Lower leg skin (tissue), 3 donors: ENCODE results near the gene CACNA1H.

Experiments
- POLR2A ChIP-seq, 2 donors: fragments of 450-650 bp; IDR thresholded peaks; one replicate each; pipeline ENCODE4 v1.6.1; 2016 to 2017; ENCODE audit warnings: antibody characterized with exemption in 2 of 2, mild to moderate bottlenecking in 1 of 2, moderate library complexity in 1 of 2
- TF ChIP-seq, protein P1 (sequence below), 3 donors: fragments of 450-650 bp; IDR thresholded peaks; one replicate each; pipeline ENCODE4 v1.5.1; 2016; ENCODE audit warnings: antibody characterized with exemption in 3 of 3, mild to moderate bottlenecking in 3 of 3, moderate library complexity in 2 of 3

DNA sequence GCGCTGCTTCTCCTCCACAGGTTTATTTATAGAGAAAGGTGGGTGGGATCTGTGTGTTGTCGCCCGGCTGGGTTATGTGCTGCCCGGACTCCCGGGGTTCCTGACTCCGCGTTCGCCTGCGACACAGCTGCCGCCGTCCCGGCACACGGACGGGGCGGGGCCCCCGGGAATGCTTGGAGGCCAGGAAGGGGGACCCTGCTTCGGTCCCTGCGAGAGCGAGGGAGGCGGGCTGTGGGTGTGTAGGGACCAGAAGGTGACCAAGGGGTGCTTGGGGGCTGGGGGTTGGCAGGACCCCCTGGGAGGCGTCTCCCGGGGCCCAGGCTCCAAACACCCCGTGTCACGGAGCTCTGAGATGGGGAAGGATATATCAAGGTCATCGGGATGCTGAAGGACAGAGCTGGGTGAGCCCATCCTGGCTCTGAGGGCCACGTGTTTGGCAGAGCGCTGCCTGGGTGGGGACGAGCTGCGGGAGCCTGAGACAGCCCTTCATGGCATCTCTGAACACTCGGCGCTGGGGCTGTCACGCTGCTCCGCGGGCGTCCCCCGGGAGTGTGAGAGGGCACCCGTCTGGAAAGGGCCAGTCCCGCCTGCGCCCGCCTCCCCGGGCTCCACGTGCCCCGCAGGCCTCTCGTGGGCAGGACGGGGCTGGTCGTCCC lies 4.2 kb downstream of the CACNA1H start:
- TF ChIP-seq, protein P1, sequence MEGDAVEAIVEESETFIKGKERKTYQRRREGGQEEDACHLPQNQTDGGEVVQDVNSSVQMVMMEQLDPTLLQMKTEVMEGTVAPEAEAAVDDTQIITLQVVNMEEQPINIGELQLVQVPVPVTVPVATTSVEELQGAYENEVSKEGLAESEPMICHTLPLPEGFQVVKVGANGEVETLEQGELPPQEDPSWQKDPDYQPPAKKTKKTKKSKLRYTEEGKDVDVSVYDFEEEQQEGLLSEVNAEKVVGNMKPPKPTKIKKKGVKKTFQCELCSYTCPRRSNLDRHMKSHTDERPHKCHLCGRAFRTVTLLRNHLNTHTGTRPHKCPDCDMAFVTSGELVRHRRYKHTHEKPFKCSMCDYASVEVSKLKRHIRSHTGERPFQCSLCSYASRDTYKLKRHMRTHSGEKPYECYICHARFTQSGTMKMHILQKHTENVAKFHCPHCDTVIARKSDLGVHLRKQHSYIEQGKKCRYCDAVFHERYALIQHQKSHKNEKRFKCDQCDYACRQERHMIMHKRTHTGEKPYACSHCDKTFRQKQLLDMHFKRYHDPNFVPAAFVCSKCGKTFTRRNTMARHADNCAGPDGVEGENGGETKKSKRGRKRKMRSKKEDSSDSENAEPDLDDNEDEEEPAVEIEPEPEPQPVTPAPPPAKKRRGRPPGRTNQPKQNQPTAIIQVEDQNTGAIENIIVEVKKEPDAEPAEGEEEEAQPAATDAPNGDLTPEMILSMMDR (IDR thresholded peaks at IDR 0.05), result no peak
- no peak for TF ChIP-seq POLR2A (IDR thresholded peaks at IDR 0.05)
